GM12878 (cell line): ENCODE results near the gene U2AF2. TPM values are rescaled to one million over a fixed set of nuclear protein-coding genes. Genes with fewer than 3 reads are reported as not detected.

Experiments
- BMI1 ChIP-seq: fragments of 450-650 bp; IDR thresholded peaks from 2 replicates; pipeline ENCODE4 v1.6.1; 2016; ENCODE audit warnings: mild to moderate bottlenecking, moderate library complexity, borderline replicate concordance
- CBX3 ChIP-seq: fragments of 200-600 bp; sonication (generic); IDR thresholded peaks from 2 replicates; pipeline ENCODE4 v1.6.1; 2016; ENCODE audit warnings: low read depth, borderline replicate concordance
- DPF2 ChIP-seq: fragments of 450-650 bp; IDR thresholded peaks from 2 replicates; pipeline ENCODE4 v1.6.1; 2017; ENCODE audit warnings: mild to moderate bottlenecking
- ETV6 ChIP-seq, 2 experiments: fragments of 450-650 bp in 1 of 2; IDR thresholded peaks in 1 of 2; conservative IDR thresholded peaks in 1 of 2; 2 replicates each; pipeline ENCODE4 v1.6.1; 2014; ENCODE audit warnings: antibody characterized with exemption in 1 of 2, borderline replicate concordance in 1 of 2, low read depth in 1 of 2, mild to moderate bottlenecking in 1 of 2, moderate library complexity in 1 of 2
- HDGF ChIP-seq: fragments of 450-650 bp; IDR thresholded peaks from 2 replicates; pipeline ENCODE4 v1.6.1; 2016; ENCODE audit warnings: antibody characterized with exemption
- IKZF1 ChIP-seq: fragments of 450-650 bp; conservative IDR thresholded peaks from 2 replicates; pipeline ENCODE4 v1.6.1; 2017; ENCODE audit warnings: antibody characterized with exemption, mild to moderate bottlenecking
- KLF5 ChIP-seq: fragments of 450-650 bp; IDR thresholded peaks from 2 replicates; pipeline ENCODE4 v1.6.1; 2014; ENCODE audit warnings: mild to moderate bottlenecking; ENCODE audit not compliant: partially characterized antibody
- LARP7 ChIP-seq: fragments of 450-650 bp; IDR thresholded peaks from 2 replicates; pipeline ENCODE4 v1.6.1; 2017; ENCODE audit warnings: mild to moderate bottlenecking
- MYB ChIP-seq: fragments of 150-350 bp; IDR thresholded peaks from 2 replicates; pipeline ENCODE4 v1.6.1; 2014; ENCODE audit warnings: mild to moderate bottlenecking, low read depth, low read length, borderline replicate concordance
- NFIC ChIP-seq: IDR thresholded peaks from 2 replicates; pipeline ENCODE4 v1.6.1; 2012; ENCODE audit warnings: low read depth, mild to moderate bottlenecking, inconsistent platforms, low read length, moderate library complexity
- NFXL1 ChIP-seq: fragments of 450-650 bp; IDR thresholded peaks from 2 replicates; pipeline ENCODE4 v1.6.1; 2017; ENCODE audit warnings: antibody characterized with exemption, mild to moderate bottlenecking, borderline replicate concordance
- NFYB ChIP-seq: IDR thresholded peaks from 2 replicates; pipeline ENCODE4 v1.6.1; 2011; ENCODE audit warnings: low read depth, mild to moderate bottlenecking, low read length, improper control_type of control experiment, moderate library complexity; ENCODE audit not compliant: insufficient read depth
- RCOR1 ChIP-seq: conservative IDR thresholded peaks from 2 replicates; pipeline ENCODE4 v1.6.1; 2012; ENCODE audit warnings: low read depth, low read length, improper control_type of control experiment
- SIN3A ChIP-seq: IDR thresholded peaks from 2 replicates; pipeline ENCODE4 v1.6.1; 2012; ENCODE audit warnings: low read depth, low read length, improper control_type of control experiment
- SMAD1 ChIP-seq: fragments of 450-650 bp; IDR thresholded peaks from 2 replicates; pipeline ENCODE4 v1.6.1; 2018; ENCODE audit warnings: mild to moderate bottlenecking, low read depth; ENCODE audit not compliant: partially characterized antibody
- SREBF1 ChIP-seq: IDR thresholded peaks from 2 replicates; pipeline ENCODE4 v1.6.1; 2012; ENCODE audit warnings: mild to moderate bottlenecking, low read length
- SUZ12 ChIP-seq: fragments of 200-600 bp; sonication (generic); IDR thresholded peaks from one replicate; pipeline ENCODE4 v1.6.1; 2018; ENCODE audit warnings: antibody characterized with exemption, mild to moderate bottlenecking; ENCODE audit not compliant: unreplicated experiment
- TAF1 ChIP-seq: IDR thresholded peaks from 2 replicates; pipeline ENCODE4 v1.6.1; 2011; ENCODE audit warnings: mild to moderate bottlenecking, low read depth, low read length, borderline replicate concordance
- TCF12 ChIP-seq: IDR thresholded peaks from 2 replicates; pipeline ENCODE4 v1.6.1; 2011; ENCODE audit warnings: low read depth, mild to moderate bottlenecking, low read length
- TCF7 ChIP-seq: IDR thresholded peaks from 2 replicates; pipeline ENCODE4 v1.6.1; 2014; ENCODE audit warnings: antibody characterized with exemption, borderline replicate concordance
- ZNF622 ChIP-seq: fragments of 450-650 bp; IDR thresholded peaks from 2 replicates; pipeline ENCODE4 v1.6.1; 2017; ENCODE audit warnings: mild to moderate bottlenecking, inconsistent platforms
- polyA plus RNA-seq, 11 experiments: library from polyadenylated mRNA; depleted of rRNA in 4 of 11; unstranded in 6 of 11; stranded (reverse) in 5 of 11; fragments of >200 nt; fragmentation: Nextera tagmentation in 4 of 11; fragmentation: Illumina TruSeq in 1 of 11; extraction: Ambion mirVana in 4 of 11; extraction: Trizol in 1 of 11; gene quantifications; 1 replicate in 1 of 11; 2 replicates in 10 of 11; pipeline versions ENCODE4 v1.2.1 to v1.2.3, GENCODE V29; 2011 to 2016; ENCODE audit warnings: inconsistent platforms in 2 of 11, missing spikeins in 2 of 11, low read depth in 1 of 11
- total RNA-seq, 4 experiments: library from RNA; depleted of rRNA in 3 of 4; stranded (reverse); fragments of >200 nt in 3 of 4; fragmentation: Illumina TruSeq in 1 of 4; extraction: Trizol in 1 of 4; gene quantifications; 2 replicates each; pipeline versions ENCODE4 v1.2.1 to v1.2.3, GENCODE V29; 2013 to 2021
- TF ChIP-seq, protein P1 (sequence below): fragments of 450-650 bp; IDR thresholded peaks from 2 replicates; pipeline ENCODE4 v1.6.1; 2016; ENCODE audit warnings: mild to moderate bottlenecking, moderate library complexity, borderline replicate concordance
- TF ChIP-seq, protein P2 (sequence below): fragments of 450-650 bp; IDR thresholded peaks from 2 replicates; pipeline ENCODE4 v1.6.1; 2017; ENCODE audit warnings: borderline replicate concordance
- TF ChIP-seq, protein P3 (sequence below): fragments of 150-350 bp; IDR thresholded peaks from 2 replicates; pipeline ENCODE4 v1.6.1; 2014; ENCODE audit warnings: mild to moderate bottlenecking, low read depth, low read length

U2AF2 gene
- total and polyA plus RNA-seq, 10 of the 15 experiments (the other 5 are each of a cell fraction or from before 2014, with no cell fraction given): 3.0 to 338 (median 130) TPM

DNA sequence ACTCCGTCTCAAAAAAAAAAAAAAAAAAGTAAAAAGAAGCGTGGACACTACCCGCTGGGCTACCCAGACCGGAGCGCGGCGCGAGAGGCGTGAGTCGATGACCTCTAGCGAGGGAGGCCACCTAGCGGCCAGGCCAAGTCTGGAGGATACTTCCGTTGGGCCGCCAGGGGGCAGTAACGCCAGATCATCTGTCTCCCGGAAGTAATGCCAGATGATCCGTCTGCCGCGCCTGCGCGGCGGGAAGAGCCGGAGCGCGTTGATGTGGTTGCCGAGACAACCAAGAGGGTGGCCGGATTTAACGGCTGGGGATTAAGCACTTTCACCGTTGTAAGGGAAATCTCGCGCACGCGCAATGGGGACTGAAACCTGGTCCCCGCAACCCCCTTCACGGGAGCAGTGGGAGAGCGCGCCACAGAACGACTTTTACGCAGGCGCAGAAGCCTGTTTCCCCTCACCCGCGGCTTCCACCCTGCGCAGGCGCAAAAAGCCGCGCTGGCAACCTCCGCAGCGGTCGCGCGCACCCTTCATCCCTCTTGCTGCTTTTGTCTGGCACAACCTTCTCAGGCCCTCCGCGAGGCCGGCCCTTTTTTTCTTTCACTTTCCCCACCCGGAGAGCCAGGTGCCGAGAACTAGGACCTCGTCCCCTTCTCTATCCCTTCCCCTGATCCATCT, 1.0 kb upstream of the U2AF2 start (continued):
- TF ChIP-seq NFIC (no peak), LARP7 (peak; percentile 93), NFYB (no peak), NFXL1 (no peak), IKZF1 (peak; percentile 84), ZNF622 (no peak), ETV6 (conservative IDR thresholded peaks at IDR 0.05 in 1 of 2, IDR thresholded peaks at IDR 0.05 in 1 of 2; ENCODE audit: borderline replicate concordance in 1 of 2, low read depth in 1 of 2) (0 out of 4 replicates have a peak, but pooled peaks of 1 of the 2 experiments have one; percentile 31), SMAD1 (peak; percentile 84), HDGF (peak; percentile 1; the same call in 1 of the 2 replicates), SREBF1 (0 out of 2 replicates have a peak, but pooled peaks have one; percentile 12), SUZ12 (no peak), TCF12 (0 out of 2 replicates have a peak, but pooled peaks have one; percentile 34), BMI1 (peak; percentile 99), RCOR1 (no peak), MYB (peak; percentile 61; the same call in 1 of the 2 replicates), TAF1 (peak; percentile 65; the same call in 1 of the 2 replicates), DPF2 (no peak; the same call in 1 of the 2 replicates), KLF5 (peak; percentile 77), TCF7 (no peak), CBX3 (no peak), SIN3A (peak; percentile 88)
- TF ChIP-seq, protein P1, sequence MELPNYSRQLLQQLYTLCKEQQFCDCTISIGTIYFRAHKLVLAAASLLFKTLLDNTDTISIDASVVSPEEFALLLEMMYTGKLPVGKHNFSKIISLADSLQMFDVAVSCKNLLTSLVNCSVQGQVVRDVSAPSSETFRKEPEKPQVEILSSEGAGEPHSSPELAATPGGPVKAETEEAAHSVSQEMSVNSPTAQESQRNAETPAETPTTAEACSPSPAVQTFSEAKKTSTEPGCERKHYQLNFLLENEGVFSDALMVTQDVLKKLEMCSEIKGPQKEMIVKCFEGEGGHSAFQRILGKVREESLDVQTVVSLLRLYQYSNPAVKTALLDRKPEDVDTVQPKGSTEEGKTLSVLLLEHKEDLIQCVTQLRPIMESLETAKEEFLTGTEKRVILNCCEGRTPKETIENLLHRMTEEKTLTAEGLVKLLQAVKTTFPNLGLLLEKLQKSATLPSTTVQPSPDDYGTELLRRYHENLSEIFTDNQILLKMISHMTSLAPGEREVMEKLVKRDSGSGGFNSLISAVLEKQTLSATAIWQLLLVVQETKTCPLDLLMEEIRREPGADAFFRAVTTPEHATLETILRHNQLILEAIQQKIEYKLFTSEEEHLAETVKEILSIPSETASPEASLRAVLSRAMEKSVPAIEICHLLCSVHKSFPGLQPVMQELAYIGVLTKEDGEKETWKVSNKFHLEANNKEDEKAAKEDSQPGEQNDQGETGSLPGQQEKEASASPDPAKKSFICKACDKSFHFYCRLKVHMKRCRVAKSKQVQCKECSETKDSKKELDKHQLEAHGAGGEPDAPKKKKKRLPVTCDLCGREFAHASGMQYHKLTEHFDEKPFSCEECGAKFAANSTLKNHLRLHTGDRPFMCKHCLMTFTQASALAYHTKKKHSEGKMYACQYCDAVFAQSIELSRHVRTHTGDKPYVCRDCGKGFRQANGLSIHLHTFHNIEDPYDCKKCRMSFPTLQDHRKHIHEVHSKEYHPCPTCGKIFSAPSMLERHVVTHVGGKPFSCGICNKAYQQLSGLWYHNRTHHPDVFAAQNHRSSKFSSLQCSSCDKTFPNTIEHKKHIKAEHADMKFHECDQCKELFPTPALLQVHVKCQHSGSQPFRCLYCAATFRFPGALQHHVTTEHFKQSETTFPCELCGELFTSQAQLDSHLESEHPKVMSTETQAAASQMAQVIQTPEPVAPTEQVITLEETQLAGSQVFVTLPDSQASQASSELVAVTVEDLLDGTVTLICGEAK: peak; percentile 83; the same call in 1 of the 2 replicates
- TF ChIP-seq, protein P2, sequence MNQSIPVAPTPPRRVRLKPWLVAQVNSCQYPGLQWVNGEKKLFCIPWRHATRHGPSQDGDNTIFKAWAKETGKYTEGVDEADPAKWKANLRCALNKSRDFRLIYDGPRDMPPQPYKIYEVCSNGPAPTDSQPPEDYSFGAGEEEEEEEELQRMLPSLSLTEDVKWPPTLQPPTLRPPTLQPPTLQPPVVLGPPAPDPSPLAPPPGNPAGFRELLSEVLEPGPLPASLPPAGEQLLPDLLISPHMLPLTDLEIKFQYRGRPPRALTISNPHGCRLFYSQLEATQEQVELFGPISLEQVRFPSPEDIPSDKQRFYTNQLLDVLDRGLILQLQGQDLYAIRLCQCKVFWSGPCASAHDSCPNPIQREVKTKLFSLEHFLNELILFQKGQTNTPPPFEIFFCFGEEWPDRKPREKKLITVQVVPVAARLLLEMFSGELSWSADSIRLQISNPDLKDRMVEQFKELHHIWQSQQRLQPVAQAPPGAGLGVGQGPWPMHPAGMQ: no peak
- TF ChIP-seq, protein P3, sequence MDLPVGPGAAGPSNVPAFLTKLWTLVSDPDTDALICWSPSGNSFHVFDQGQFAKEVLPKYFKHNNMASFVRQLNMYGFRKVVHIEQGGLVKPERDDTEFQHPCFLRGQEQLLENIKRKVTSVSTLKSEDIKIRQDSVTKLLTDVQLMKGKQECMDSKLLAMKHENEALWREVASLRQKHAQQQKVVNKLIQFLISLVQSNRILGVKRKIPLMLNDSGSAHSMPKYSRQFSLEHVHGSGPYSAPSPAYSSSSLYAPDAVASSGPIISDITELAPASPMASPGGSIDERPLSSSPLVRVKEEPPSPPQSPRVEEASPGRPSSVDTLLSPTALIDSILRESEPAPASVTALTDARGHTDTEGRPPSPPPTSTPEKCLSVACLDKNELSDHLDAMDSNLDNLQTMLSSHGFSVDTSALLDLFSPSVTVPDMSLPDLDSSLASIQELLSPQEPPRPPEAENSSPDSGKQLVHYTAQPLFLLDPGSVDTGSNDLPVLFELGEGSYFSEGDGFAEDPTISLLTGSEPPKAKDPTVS: 0 out of 2 replicates have a peak, but pooled peaks have one; percentile 1
